ENCODE results near the gene POLR1B. TPM values are rescaled to one million over a fixed set of nuclear protein-coding genes. Genes with fewer than 3 reads are reported as not detected.

POLR1B gene
- total and polyA plus RNA-seq, 2 experiments from 2014 or later, result 15.4 to 58.3 TPM

DNA sequence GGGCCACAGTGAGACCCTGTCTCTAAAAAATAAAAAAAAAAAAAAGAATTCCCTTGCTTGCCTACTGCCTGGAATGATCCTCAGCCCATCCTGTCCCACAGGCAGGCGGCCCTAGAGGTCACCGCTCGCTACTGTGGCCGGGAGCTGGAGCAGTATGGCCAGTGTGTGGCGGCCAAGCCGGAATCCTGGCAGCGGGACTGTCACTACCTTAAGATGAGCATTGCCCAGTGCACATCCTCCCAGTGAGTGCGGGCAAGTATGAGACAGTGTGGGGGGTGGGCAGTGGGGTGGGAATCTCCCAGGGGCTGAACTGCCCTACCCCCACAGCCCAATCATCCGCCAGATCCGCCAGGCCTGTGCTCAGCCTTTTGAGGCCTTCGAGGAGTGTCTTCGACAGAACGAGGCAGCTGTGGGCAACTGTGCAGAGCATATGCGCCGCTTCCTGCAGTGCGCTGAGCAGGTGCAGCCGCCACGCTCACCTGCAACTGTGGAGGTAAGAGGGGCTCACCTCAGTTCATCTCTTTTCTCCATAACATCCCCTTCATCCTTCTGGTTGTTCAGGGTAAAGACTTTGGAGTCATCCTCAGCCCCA, 43.7 kb downstream of the POLR1B start:
- Mint-ChIP-seq H3K9me3 (no peaks in the 10 kb centered on the region), H3K36me3 (ENCODE audit: low read depth) (peaks cover 22% of the 10 kb centered on the region), H3K4me1 (peaks cover 25% of the 10 kb centered on the region), H3K4me3 (peak overlapping the region; percentile 90; the same call in 1 of the 3 replicates), H3K27ac (no peak overlapping the region), H3K27me3 (ENCODE audit: insufficient read depth, low read depth, poor library complexity) (peaks cover 16% of the 10 kb centered on the region)
- no peak for TF ChIP-seq NANOG (IDR thresholded peaks at IDR 0.05; ENCODE audit: borderline replicate concordance)
- no peak for TF ChIP-seq JUNB (IDR thresholded peaks at IDR 0.05; ENCODE audit: unreplicated experiment)
- no peak for TF ChIP-seq STAT1 (IDR thresholded peaks at IDR 0.05; ENCODE audit: unreplicated experiment)
- TF ChIP-seq ZNF114 (CRISPR knock-in tag; IDR thresholded peaks at IDR 0.05), result no peak
- TF ChIP-seq, protein P1, sequence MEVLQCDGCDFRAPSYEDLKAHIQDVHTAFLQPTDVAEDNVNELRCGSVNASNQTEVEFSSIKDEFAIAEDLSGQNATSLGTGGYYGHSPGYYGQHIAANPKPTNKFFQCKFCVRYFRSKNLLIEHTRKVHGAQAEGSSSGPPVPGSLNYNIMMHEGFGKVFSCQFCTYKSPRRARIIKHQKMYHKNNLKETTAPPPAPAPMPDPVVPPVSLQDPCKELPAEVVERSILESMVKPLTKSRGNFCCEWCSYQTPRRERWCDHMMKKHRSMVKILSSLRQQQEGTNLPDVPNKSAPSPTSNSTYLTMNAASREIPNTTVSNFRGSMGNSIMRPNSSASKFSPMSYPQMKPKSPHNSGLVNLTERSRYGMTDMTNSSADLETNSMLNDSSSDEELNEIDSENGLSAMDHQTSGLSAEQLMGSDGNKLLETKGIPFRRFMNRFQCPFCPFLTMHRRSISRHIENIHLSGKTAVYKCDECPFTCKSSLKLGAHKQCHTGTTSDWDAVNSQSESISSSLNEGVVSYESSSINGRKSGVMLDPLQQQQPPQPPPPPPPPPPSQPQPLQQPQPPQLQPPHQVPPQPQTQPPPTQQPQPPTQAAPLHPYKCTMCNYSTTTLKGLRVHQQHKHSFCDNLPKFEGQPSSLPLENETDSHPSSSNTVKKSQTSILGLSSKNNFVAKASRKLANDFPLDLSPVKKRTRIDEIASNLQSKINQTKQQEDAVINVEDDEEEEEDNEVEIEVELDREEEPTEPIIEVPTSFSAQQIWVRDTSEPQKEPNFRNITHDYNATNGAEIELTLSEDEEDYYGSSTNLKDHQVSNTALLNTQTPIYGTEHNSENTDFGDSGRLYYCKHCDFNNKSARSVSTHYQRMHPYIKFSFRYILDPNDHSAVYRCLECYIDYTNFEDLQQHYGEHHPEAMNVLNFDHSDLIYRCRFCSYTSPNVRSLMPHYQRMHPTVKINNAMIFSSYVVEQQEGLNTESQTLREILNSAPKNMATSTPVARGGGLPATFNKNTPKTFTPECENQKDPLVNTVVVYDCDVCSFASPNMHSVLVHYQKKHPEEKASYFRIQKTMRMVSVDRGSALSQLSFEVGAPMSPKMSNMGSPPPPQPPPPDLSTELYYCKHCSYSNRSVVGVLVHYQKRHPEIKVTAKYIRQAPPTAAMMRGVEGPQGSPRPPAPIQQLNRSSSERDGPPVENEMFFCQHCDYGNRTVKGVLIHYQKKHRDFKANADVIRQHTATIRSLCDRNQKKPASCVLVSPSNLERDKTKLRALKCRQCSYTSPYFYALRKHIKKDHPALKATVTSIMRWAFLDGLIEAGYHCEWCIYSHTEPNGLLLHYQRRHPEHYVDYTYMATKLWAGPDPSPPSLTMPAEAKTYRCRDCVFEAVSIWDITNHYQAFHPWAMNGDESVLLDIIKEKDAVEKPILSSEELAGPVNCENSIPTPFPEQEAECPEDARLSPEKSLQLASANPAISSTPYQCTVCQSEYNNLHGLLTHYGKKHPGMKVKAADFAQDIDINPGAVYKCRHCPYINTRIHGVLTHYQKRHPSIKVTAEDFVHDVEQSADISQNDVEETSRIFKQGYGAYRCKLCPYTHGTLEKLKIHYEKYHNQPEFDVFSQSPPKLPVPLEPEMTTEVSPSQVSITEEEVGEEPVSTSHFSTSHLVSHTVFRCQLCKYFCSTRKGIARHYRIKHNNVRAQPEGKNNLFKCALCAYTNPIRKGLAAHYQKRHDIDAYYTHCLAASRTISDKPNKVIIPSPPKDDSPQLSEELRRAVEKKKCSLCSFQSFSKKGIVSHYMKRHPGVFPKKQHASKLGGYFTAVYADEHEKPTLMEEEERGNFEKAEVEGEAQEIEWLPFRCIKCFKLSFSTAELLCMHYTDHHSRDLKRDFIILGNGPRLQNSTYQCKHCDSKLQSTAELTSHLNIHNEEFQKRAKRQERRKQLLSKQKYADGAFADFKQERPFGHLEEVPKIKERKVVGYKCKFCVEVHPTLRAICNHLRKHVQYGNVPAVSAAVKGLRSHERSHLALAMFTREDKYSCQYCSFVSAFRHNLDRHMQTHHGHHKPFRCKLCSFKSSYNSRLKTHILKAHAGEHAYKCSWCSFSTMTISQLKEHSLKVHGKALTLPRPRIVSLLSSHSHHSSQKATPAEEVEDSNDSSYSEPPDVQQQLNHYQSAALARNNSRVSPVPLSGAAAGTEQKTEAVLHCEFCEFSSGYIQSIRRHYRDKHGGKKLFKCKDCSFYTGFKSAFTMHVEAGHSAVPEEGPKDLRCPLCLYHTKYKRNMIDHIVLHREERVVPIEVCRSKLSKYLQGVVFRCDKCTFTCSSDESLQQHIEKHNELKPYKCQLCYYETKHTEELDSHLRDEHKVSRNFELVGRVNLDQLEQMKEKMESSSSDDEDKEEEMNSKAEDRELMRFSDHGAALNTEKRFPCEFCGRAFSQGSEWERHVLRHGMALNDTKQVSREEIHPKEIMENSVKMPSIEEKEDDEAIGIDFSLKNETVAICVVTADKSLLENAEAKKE (CRISPR knock-in tag; IDR thresholded peaks at IDR 0.05), result no peak
- TF ChIP-seq ZNF331 (CRISPR knock-in tag; IDR thresholded peaks at IDR 0.05; ENCODE audit: low read depth), result no peak
- H3K4me1 ChIP-seq (ENCODE audit: insufficient read depth), result peaks cover 16% of the 10 kb centered on the region
- H3K27ac ChIP-seq (ENCODE audit: low read depth), result peak overlapping the region; percentile 73; the same call in 1 of the 2 replicates
- H3F3A ChIP-seq (replicated peaks; ENCODE audit: low read depth), result peaks cover 9% of the 10 kb centered on the region; the same call in 1 of the 2 replicates
- ATAC-seq, result no peak
- H2AFZ ChIP-seq, result no peak overlapping the region
- no peak for DNase-seq (ENCODE audit: low spot score)
- no peaks in the 10 kb centered on the region for H3K27me3 ChIP-seq (ENCODE audit: insufficient read depth)
- H4K20me1 ChIP-seq (replicated peaks; ENCODE audit: insufficient read depth), result no peaks in the 10 kb centered on the region
- H3K79me2 ChIP-seq (replicated peaks; ENCODE audit: insufficient read depth), result no peaks in the 10 kb centered on the region; the same call in 1 of the 2 replicates
- H3K4me2 ChIP-seq, result no peak overlapping the region; the same call in 1 of the 2 replicates
- no peaks in the 10 kb centered on the region for H3K36me3 ChIP-seq (ENCODE audit: insufficient read depth)
- no peaks in the 10 kb centered on the region for H3K9me2 ChIP-seq (ENCODE audit: insufficient read depth)
- H3K4me3 ChIP-seq, result no peak overlapping the region

Data from GM23338 (cell line).